ENCODE measurements around the gene LGMN. TPM values are rescaled to one million over a fixed set of nuclear protein-coding genes. Genes with fewer than 3 reads are reported as not detected.
A peak's percentile ranks its signal among the peaks of the same experiment; 100 is the strongest.

Gene LGMN
- total and polyA plus RNA-seq, 9 of the 15 experiments (the other 6 are each of a cell fraction or from before 2014, with no cell fraction given): 0.05 to 1.4 (median 0.43) TPM; not detected in 2

DNA sequence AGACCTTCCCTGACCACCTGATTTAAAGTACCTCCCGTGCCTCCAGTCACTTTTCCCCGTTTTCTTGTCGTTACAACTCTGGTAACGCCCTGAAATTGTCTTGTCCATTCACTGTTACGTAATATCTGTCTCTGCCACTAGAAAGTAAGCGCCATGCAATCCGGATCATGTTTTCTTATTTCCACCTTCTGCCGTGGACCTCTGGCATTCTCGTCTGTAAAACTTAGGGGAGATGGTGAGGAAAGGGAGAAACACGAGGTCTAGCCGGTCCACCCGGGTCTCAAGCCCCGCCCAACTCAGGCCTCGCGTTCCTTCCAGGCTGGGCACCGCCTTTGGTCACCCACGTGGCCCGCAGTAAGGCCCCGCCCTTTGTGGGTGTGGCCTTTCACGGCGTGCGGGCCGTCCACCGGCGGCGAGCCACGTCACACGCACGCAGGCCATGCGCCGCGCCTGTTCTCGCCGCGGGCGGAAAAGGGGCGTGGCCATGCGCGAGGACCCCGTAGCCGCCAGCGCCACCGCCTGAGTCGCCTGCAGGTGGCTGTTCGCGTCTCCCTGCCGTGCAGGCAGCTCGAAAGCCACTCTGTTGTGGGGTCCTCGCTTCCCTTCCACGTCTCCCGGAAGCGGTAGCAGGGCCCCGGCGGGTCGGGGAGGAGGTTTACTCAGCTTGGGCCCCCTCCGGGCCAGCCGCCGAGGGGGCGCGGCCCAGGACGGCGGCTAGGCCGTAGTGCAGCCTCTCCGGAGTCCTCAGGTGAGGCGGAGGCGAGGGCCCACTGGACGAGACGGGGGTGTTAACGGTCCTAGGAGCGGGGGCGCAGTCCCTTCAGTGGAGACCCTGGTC lies 45.5 kb upstream of the LGMN start, which contains the start of gene GOLGA5 (continued):
- TF ChIP-seq CSDE1 (IDR thresholded peaks at IDR 0.05): no peak
- no peak for TF ChIP-seq FOXK1 (CRISPR knock-in tag; IDR thresholded peaks at IDR 0.05; ENCODE audit: borderline replicate concordance)
- TF ChIP-seq CBX5 (IDR thresholded peaks at IDR 0.05; ENCODE audit: borderline replicate concordance, low read depth): no peak
- TF ChIP-seq ATF2 (CRISPR knock-in tag; IDR thresholded peaks at IDR 0.05): no peak
- TF ChIP-seq, protein P1, sequence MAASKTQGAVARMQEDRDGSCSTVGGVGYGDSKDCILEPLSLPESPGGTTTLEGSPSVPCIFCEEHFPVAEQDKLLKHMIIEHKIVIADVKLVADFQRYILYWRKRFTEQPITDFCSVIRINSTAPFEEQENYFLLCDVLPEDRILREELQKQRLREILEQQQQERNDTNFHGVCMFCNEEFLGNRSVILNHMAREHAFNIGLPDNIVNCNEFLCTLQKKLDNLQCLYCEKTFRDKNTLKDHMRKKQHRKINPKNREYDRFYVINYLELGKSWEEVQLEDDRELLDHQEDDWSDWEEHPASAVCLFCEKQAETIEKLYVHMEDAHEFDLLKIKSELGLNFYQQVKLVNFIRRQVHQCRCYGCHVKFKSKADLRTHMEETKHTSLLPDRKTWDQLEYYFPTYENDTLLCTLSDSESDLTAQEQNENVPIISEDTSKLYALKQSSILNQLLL (CRISPR knock-in tag; IDR thresholded peaks at IDR 0.05; ENCODE audit: borderline replicate concordance): no peak
- TF ChIP-seq ZBTB1 (CRISPR knock-in tag; IDR thresholded peaks at IDR 0.05; ENCODE audit: borderline replicate concordance, low read depth): no peak
- peak; percentile 26 for TF ChIP-seq NEUROD1 (IDR thresholded peaks at IDR 0.05; ENCODE audit: borderline replicate concordance, low read depth, low read length, partially characterized antibody)
- TF ChIP-seq ZNF140 (CRISPR knock-in tag; IDR thresholded peaks at IDR 0.05): no peak
- TF ChIP-seq ZNF436 (CRISPR knock-in tag; IDR thresholded peaks at IDR 0.05): no peak
- TF ChIP-seq GATAD2A (IDR thresholded peaks at IDR 0.05): no peak
- no peak for TF ChIP-seq DLX4 (CRISPR knock-in tag; IDR thresholded peaks at IDR 0.05)
- TF ChIP-seq FOXO4 (CRISPR knock-in tag; IDR thresholded peaks at IDR 0.05): no peak
- no peak for TF ChIP-seq ZNF717 (CRISPR knock-in tag; IDR thresholded peaks at IDR 0.05)
- peak; percentile 91 for TF ChIP-seq NFE2 (IDR thresholded peaks at IDR 0.05; ENCODE audit: low read depth)
- no peak; the same call in 1 of the 2 replicates for TF ChIP-seq PML (IDR thresholded peaks at IDR 0.05; ENCODE audit: low read length)
- TF ChIP-seq STAG1 (CRISPR knock-in tag; IDR thresholded peaks at IDR 0.05; ENCODE audit: borderline replicate concordance): no peak
- TF ChIP-seq ZNF639 (CRISPR knock-in tag; conservative IDR thresholded peaks at IDR 0.05 in 1 of 2, IDR thresholded peaks at IDR 0.05 in 1 of 2): peak in 1 of 2 experiments; percentile 75; a peak in 2 of 4 replicates
- TF ChIP-seq SOX6 (IDR thresholded peaks at IDR 0.05): peak; percentile 21; the same call in 1 of the 2 replicates
